Stimulated activated CD8-positive, alpha-beta memory T cell treated with anti-CD3 and anti-CD28 coated beads, Interleukin-7, amount 100 ng/mL, for 4 hours (primary cell): ENCODE results near the gene ARHGEF28.

Source experiments
- DNase-seq, 2 donors: peaks; one replicate each; pipeline ENCODE4 v3.0.0-alpha.2; 2020; ENCODE audit warnings: low read depth in 2 of 2

The ARHGEF28 gene

DNA sequence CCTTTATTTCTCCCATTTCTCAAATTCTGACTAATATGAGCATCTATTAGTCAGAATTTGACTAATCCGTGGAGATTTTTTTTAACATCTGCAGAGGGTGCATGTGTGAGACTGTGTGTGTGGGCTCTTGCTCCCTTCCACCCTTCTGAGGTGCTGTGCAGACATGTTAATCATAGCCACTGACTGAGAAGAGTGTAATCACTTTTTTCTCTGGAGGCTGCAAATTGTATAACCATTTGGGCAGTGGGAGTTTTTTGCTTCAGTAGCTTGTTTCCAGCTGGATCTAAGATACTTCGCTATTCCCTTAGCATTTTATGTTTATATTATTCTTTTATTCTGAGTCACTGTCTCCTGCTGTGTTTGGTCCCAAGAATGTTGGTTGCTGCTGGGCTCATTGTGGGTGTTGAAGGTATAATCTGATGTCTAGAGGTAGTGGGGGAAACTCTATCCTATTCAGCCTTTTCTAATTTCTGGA, 66.2 kb downstream of the ARHGEF28 start:
- no peak for DNase-seq

DNA sequence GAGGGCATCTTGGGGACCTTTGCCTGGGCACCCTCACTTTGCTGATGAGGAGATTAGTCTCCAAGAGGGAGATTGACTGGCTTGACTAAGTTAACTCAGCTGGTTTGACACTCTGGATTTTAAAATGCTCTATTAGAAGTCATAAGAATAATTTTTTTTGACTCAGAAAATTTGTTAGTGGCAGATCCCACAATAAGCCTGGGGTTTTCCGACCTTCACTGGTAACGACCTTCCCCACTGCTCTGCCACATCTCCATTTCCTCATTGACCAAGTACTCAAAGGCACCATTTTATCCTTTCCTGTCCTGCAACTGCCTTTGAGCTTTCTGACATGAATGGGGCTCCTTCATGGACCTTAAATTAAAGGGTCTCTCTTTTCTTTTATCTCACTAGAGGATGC, 67.0 kb downstream of the ARHGEF28 start:
- DNase-seq = no peak

DNA sequence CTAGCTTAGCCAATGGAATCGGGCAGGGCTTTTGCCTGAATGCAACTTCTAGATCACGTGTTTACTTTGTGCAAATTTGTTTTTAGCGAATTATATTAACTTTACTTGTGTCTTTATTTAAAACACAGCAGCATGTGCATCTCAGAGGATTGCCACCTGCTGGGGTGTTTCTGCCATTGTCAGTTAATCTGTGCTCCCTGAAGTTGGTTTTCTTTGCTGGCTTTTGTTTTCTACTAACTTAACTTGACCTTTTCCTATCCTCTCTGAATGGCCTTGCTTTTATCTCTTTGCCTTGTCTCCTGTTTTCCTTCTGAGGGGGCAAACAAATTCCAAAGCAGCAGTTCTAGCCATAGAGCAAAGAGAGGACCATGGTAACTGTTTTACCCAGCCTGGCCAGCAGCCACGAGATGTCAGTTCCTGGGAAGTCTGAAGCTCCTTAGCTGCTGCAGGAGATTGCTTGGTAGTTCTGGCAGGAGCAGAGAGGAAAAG, 67.6 kb downstream of the ARHGEF28 start:
- DNase-seq = no peak

DNA sequence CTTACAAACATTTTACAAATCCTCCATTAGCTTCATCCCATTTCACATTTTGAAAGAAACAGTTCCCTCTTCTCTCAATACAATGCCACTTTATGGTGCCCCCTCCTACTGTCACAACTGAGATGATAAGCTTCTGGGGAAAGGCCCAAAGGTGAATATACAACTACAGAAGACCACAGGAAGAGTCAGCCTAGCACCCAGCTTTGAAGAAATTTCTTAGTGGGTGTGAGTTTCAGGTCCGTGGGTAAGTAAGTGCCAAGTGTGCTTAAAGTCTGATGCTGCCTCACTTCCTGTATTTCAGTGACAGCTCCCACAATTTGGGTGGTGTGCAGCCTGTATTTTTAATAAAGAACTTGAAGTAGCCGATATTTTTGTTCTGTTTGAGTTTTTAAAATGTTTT, 68.1 kb downstream of the ARHGEF28 start:
- DNase-seq = no peak

DNA sequence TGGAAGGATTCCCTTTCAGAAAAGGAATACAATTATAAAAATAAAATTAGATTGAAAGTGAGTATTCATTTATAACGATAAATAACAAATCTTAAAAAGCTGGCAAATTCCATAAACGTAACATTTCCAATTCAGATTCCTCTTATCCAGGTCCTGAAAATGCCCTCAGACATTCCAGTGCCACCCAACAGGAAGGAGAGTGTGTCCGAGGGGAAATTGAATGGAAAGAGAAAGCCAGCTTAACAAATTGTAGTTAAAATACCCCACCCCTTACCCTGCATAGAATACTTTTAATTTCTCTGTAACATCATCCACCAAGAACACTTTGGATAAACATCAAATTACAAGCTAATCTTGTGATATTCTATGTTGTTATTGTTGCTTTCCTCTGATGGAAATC, 72.0 kb downstream of the ARHGEF28 start:
- no peak for DNase-seq

DNA sequence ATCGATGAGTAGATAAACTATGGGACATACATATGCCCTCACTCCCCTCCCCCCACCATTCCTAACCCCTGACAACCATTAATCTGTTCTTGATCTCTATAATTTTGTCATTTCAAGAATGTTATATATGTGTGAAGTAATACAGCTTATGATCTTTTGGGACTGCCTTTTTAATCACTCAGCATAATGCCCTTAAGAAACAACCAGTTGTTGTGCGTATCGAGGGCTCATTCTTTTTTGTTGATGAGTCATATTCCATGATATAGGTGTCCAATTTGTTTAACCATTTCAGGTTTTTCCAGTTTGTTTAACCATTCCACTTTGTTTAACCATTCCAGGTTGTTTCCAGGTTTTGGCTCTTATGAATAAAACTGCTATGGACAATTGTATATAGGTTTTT, 75.6 kb downstream of the ARHGEF28 start:
- DNase-seq = no peak

DNA sequence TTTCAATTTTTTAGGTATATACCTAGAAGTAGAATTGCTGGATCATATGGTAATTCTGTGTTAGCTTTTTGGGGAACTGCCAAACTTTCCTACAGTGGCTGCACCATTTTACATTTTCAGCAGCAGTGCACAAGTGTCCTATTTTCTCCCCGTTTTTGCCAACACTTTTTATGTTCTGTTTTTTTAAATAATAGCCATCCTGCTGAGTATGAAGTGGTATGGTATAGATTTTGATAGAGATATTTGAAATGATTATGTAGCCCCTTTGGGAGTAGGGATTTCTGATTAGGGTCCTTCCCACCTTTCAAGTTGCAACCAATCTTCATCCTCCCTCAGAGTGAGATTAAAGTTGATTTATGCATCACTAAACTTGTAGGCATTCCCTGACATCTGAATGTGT, 76.5 kb downstream of the ARHGEF28 start:
- no peak for DNase-seq

DNA sequence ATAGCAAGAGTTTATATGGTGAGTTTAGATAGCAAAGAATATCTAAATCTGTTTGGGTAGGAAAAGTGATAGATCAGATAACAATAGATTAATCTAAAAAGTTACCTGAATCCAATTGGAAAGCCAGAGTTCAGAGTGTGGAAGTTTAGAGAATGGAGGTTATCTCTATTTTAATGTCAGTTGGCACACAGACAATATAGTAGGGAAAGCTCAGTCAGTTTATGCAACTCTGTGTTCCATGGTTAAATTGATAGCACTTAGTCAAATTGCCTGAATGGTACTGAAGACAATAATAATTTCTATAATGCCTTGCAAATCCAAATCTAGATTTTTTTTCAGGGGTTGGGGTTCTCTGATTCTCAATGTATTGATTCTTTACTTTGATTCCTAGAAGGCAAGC, 77.0 kb downstream of the ARHGEF28 start:
- no peak for DNase-seq

DNA sequence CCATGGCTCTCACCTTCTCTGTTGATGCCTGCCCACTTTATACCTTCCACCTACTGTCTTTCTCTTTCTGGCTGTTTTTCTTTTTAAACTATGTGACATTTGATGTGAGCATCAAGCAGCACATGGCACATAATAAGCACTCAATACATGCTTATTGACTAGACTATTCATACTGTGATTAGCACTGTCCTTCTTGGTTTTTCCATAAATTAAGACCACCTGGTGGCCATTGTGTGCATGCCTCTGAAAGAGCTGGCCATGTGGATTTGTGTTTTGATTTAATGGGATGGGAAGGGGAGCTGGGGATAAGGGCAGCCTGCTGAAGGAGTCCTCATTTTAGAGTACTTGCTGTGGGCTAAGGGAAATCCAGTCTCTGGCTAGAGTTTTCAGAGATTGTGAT, 79.4 kb downstream of the ARHGEF28 start:
- DNase-seq = no peak

DNA sequence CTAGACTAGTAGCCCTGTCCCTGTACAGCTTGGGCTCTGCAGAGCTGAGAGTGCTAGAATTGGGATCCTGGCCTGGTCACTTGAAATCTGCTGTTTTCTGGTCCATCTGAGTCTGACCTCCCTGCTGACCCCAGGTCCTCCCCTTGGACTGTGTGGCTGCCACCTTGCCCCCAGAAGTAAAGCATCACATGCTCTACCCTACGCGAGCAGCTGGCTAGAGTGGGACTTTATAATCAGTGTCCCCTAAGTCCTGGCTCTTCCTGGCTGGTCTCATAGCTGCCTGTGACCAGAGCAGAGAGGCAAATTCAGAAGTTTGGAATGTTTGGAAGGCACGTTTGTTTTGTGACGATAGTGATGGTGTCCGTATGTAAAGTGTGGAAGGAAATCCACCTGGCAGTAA, 81.0 kb downstream of the ARHGEF28 start:
- DNase-seq = no peak

DNA sequence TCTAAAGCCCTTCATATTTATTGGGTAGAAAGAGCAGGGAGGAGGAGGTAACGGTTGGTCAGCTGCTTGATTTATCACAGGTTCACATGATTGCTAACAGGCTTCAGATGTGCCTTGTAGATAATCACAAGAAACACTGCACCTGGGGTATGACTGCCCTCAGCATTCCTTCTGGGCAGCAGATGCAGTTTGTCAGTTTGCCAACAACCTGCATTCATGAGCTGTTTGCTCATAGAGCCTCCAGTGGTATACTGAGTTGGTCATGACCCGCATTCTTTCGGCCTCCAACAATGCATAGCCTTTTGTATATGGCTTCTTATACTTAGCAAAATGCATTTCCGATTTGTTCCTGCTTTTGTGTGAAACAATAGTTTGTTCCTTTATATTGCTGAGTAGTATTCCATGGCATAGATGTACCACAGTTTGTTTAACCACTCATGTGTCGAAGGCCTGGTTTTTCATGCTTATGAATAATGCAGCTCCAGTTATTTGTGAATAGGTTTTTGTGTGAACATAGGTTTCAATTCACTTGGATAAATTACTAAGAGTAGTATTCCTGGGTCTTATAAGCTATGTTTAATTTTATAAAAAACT, 83.6 kb downstream of the ARHGEF28 start:
- DNase-seq = no peak

DNA sequence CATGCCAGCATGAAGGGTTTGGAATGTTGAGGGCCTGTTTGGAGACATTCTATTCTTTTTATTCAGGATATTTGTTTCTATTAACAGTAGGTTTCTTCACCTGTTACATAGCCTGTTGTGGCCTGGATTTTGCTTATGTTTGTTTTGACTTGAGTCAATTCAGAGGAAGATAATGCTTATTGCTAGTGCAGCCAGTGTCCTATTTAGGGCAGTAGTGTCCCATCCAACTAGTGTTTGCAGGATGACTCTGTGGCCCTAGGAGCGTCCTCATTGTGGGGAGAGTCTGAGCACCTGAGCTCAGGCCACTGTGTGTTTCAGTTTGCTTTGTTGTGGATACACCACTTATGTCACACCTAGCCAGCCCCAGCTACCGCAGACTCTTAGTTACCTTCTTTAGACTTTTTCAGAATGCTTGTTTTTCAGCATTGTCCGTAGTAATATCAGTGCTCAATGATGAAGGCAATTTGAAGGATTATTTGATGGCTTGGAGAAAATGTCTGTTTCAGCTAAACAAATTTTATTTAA, 90.3 kb downstream of the ARHGEF28 start:
- no peak for DNase-seq

DNA sequence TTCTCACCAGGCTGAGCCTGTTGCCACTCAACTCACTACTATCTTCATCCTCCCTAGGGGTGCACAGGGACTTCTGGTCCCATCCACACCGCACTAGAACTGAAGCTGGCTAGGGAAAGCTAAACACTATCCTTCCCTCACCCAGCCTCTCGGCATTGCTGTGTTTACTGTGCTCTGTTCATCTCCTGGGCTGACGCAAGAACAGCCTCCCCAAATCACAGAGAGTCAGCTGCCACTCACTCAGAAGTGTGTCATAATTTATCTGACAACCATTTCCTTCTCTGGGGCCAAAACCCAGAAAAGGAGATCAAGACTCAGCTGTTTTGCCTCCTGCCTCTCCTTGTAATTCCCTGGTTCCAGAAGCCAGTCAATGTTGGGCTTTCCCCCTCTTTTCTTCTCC, 92.8 kb downstream of the ARHGEF28 start:
- DNase-seq = no peak

DNA sequence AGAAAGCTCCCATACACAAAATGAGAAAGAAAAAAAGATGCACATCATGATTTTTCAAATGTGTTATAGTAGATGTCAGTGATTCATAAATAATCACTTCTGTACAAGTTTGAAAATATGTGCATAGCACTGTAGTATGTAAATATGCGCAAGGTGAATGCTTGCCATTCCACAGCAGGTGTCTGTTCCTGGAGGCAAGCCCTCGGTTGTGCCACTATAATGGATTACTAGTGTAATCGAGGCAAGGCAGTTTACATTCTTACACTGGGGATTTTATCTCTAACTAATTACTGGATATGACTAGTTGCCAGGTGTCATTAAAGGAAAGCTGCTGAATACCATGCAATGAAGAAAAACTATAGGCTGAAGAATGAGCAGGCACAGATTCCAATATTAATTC, 93.6 kb downstream of the ARHGEF28 start:
- no peak for DNase-seq

DNA sequence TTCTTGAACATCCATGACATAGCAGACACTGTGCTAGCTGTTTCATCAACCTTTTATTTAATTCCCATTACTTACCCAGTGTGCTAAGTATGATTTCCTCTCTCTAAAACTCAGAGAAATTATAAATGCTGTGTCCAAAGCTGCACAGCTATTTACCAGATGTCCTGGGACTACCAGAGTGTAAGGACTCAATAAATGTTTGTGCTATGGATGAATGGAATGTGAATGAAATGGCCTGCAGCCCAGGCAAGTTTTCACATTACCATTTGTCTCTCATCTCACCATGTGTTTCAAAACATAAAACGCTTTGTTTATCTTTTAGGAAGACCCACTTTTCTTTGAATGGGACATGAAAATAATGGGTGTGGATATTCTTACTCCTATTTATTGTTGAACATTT, 96.2 kb downstream of the ARHGEF28 start:
- no peak for DNase-seq

DNA sequence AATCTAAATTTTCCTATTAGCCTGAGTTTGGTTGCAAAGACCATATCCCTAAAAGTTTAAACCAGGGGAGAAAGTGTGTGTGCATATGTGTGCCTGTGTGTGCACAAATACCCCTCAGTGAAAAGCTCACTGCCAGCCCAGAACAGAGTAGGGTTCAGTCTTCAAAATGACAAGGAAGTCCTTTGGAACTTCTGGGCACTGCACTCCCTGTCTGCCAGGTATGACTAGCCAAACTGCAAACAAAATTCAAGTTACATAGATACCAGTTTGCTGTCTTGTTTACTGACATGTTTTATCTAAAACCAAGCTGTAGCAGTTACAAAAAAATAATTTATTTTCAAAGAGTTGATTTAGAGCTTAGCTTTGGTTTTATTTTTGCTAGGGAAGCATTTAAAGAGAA, 100.1 kb downstream of the ARHGEF28 start:
- DNase-seq = no peak

DNA sequence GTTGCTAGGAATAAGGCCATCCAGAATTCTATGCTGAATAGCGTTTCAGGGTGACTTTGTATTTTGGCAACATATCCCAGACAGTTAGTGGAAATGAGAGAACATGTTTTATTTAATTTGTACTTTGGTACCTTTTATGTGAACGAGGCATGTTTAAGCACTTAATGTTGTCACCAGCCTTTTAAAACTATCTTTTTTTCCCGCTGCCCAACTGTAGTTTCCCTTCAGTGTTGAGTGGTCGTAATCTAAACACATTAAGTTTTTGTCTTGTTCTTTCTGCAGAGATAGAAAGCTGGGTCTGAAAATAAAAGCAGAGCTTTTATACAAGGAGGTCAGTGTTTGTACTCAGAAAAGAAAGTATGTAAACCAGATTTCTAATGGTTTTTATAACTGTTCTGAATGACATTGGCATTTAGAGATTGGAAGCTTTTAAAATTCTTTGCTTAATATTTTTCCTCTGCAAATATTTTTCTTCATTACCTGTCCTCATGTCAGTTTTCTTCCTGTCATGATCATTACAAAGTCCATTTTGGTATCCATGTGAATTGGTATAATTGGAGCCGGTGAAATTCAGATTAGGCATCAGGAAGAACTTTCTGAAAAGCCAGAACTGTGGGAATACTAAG, 100.7 kb downstream of the ARHGEF28 start:
- DNase-seq = no peak

DNA sequence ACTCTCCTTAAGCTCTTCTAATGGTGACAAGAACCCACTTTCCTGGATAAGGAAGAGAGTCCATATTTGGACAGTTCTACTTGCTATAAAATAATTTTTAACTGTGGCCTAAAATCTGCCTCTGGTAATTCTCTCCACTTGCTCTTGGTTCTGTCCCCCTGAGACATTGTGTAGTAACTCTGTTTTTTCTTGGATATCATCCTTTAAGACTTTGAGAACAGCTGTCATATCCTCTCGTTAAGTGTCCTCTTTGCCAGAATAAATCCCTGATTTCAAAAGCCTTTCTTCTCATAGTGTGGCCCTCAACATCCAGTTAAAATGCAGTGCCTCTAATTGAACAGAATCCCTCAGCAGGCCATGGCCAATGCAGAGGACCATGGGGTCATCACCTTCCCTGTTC, 101.5 kb downstream of the ARHGEF28 start:
- DNase-seq = no peak

DNA sequence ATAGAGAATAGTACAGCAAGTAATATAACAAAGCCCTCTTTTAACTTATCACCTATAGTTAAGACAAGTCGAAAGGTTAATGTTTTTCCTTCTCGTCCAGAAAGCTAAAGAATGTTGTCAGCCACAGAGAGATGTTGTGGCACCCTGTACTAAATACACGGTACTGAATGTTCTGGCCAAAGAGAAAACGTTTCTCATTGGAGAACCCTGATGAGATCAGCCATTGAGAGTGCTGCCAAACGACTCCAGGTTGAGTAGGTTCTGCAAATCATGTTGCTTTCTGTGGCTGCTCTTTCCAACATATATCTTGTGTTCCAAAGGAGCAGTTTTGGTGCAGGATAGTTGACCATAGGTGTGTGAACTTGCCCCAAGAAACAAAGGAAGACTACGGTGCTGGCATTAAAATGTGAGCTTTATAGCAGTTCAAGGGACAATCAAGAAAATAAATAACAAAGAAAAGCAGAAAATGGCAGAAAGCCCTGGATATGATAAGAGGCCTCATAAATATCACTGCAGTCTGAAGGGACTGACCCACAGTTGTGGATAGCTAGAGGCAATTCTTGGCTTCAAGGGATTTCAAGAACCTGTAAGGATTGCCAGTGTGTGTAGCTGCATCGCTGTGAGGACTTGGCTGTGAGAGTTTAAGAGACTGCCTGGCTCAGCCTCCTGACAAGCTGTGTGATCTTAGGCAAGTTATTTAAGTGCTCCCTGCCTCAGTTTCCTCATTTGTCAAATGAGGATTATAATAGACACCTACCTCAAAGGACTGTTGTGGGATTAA, 102.7 kb downstream of the ARHGEF28 start:
- DNase-seq = no peak

DNA sequence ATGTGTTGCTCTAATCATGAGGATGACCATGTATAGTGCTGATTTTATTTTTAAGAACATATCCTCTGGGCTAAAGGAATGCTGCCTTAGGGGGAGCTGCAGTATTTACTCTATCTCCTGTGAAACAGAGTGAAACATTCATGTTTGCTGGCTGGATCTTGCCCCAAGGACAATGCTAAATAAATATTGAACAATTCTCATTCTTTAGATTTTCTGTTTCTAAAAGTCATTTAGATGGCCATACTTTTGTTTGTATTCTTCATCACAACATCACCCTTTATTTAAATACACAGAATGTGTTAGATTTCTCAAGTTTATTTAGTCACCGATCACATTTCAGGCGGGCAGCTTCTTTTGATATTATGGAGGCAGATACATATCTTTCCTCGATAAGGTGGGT, 103.3 kb downstream of the ARHGEF28 start:
- DNase-seq = no peak

DNA sequence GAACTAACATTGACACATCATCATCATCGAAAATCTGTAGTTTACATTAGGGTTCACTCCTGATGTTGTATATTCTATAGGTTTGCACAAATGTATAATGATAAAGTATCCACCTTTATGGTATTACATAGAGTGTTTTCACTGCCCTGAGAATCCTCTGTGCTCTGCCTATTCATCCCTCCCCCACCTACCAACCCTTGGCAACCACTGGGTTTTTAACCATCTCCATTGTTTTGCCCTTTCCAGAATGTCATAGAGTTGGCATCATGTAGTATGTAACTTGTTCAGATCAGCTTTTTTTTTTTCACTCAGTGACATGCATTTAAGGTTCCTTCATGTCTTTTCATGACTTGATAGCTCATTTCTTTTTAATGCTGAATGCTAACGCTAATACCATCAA, 106.0 kb downstream of the ARHGEF28 start:
- no peak for DNase-seq

DNA sequence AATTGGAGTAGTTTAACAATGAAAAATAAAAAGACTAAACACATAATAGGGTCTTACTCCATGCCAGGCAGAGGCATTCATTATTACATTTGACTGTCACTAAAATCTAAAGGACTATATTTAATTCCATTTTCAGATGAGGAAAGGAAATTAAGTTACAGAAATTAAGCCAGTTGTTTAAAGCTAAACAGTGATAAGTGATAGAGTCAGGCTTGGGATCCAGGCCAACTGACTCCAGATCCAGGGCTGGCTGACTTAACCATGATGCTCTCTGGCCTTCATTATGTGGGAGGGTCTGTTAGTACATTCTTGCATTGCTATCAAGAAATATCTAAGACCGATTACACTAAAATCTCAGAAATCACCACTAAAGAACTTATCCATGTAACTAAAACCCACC, 107.2 kb downstream of the ARHGEF28 start:
- DNase-seq = no peak
